OCI-LY1 (cell line): Measurements from ENCODE around the gene TRIM7.
"Not testable (repeated sequence)": the region's sequence is repeated elsewhere in the genome, so short reads cannot be mapped to it uniquely, and the experiment has no call there.

Source experiments
- H2AFZ ChIP-seq: fragments of 200-600 bp; sonication (generic), shearing (Covaris generic); 2 replicates; pipeline ENCODE4 v1.6.0; 2014; ENCODE audit warnings: antibody characterized with exemption, mild to moderate bottlenecking, low read length
- H3F3A ChIP-seq: fragments of 200-600 bp; sonication (generic), shearing (Covaris generic); 2 replicates; pipeline ENCODE4 v1.6.0; 2014; ENCODE audit warnings: mild to moderate bottlenecking, antibody characterized with exemption, low read length, moderate library complexity; ENCODE audit not compliant: insufficient read depth
- H3K27ac ChIP-seq: fragments of 200-600 bp; sonication (generic); 2 replicates; pipeline ENCODE4 v1.5.1; 2014; ENCODE audit warnings: low read length, mixed run types, mild to moderate bottlenecking, low read depth; ENCODE audit not compliant: poor library complexity, severe bottlenecking
- H3K27me3 ChIP-seq: fragments of 200-600 bp; sonication (generic); 2 replicates; pipeline ENCODE4 v1.6.0; 2014; ENCODE audit warnings: antibody characterized with exemption, mild to moderate bottlenecking, low read length, moderate library complexity; ENCODE audit not compliant: insufficient read depth
- H3K36me3 ChIP-seq: fragments of 200-600 bp; sonication (generic); 2 replicates; pipeline ENCODE4 v1.6.1; 2014; ENCODE audit warnings: mild to moderate bottlenecking, antibody characterized with exemption, low read length, moderate library complexity, mixed read lengths; ENCODE audit not compliant: insufficient read depth
- H3K4me1 ChIP-seq: fragments of 200-600 bp; sonication (generic); 2 replicates; pipeline ENCODE4 v1.5.1; 2014; ENCODE audit warnings: mild to moderate bottlenecking, low read length, moderate library complexity; ENCODE audit not compliant: insufficient read depth, severe bottlenecking
- H3K4me2 ChIP-seq: fragments of 200-600 bp; sonication (generic), shearing (Covaris generic); 2 replicates; pipeline ENCODE4 v1.6.1; 2014; ENCODE audit warnings: low read length
- H3K4me3 ChIP-seq: fragments of 200-600 bp; sonication (generic); 2 replicates; pipeline ENCODE4 v1.5.1; 2014; ENCODE audit warnings: low read length, low read depth, mild to moderate bottlenecking, mixed read lengths; ENCODE audit not compliant: poor library complexity, severe bottlenecking
- H3K79me2 ChIP-seq: fragments of 200-600 bp; shearing (Covaris generic); 2 replicates; pipeline ENCODE4 v1.6.1; 2016; ENCODE audit warnings: mixed run types, low read length, mixed read lengths; ENCODE audit not compliant: insufficient read depth
- H3K9ac ChIP-seq: fragments of 200-600 bp; sonication (generic), shearing (Covaris generic); 2 replicates; pipeline ENCODE4 v1.6.1; 2014; ENCODE audit warnings: mild to moderate bottlenecking, low read length, mixed read lengths
- H3K9me2 ChIP-seq: fragments of 200-600 bp; sonication (generic), shearing (Covaris generic); 2 replicates; pipeline ENCODE4 v1.6.1; 2014; ENCODE audit warnings: low read depth, mild to moderate bottlenecking, low read length, mixed read lengths
- H3K9me3 ChIP-seq: fragments of 200-600 bp; shearing (Covaris generic); 2 replicates; pipeline ENCODE4 v1.6.1; 2014; ENCODE audit warnings: low read length, mixed read lengths
- H4K20me1 ChIP-seq: fragments of 200-600 bp; sonication (generic), shearing (Covaris generic); 2 replicates; pipeline ENCODE4 v1.6.0; 2016; ENCODE audit warnings: mild to moderate bottlenecking, low read length; ENCODE audit not compliant: insufficient read depth
- CTCF ChIP-seq: fragments of 200-600 bp; sonication (generic), shearing (Covaris generic); IDR thresholded peaks from 2 replicates; pipeline ENCODE4 v1.5.1; 2017; ENCODE audit warnings: mild to moderate bottlenecking, antibody characterized with exemption, low read length, moderate library complexity, mixed read lengths
- EZH2 ChIP-seq: fragments of 200-600 bp; sonication (generic), shearing (Covaris generic); IDR thresholded peaks from 2 replicates; pipeline ENCODE4 v1.8.0; 2017; ENCODE audit warnings: borderline replicate concordance, mixed run types, mild to moderate bottlenecking, antibody characterized with exemption, low read length, moderate library complexity, mixed read lengths

Gene TRIM7

GRCh38 chr5:181217803-181218062 is 12.7 kb upstream of the TRIM7 start:
- H2AFZ ChIP-seq, result no peak overlapping the region
- no peaks in the 10 kb centered on the region for H3K36me3 ChIP-seq
- H3K4me1 ChIP-seq, result peaks cover 36% of the 10 kb centered on the region
- no peaks in the 10 kb centered on the region for H3K27me3 ChIP-seq
- peak overlapping the region; percentile 64 for H3K4me3 ChIP-seq
- H3K27ac ChIP-seq, result peak overlapping the region; percentile 68
- TF ChIP-seq CTCF (no peak; the same call in 1 of the 2 replicates), EZH2 (no peak)
- H3K9ac ChIP-seq, result peak overlapping the region; percentile 50; the same call in 1 of the 2 replicates
- no peaks in the 10 kb centered on the region for H3K9me3 ChIP-seq
- 0 out of 2 replicates have a peak, but pooled peaks cover 12% of the 10 kb centered on the region for H3F3A ChIP-seq
- H3K4me2 ChIP-seq, result peak overlapping the region; percentile 85
- no peaks in the 10 kb centered on the region for H3K9me2 ChIP-seq
- H4K20me1 ChIP-seq, result no peaks in the 10 kb centered on the region
- H3K79me2 ChIP-seq, result no peaks in the 10 kb centered on the region

GRCh38 chr5:181217111-181217802 is 12.3 kb upstream of the TRIM7 start:
- Histone ChIP-seq H3K4me1 (peaks cover 32% of the 10 kb centered on the region), H3K36me3 (no peaks in the 10 kb centered on the region), H3K27ac (peak overlapping the region; percentile 68), H3K27me3 (no peaks in the 10 kb centered on the region), H3K9me2 (no peaks in the 10 kb centered on the region), H3K79me2 (no peaks in the 10 kb centered on the region), H3K4me3 (peak overlapping the region; percentile 64), H2AFZ (no peak overlapping the region), H3F3A (0 out of 2 replicates have a peak, but pooled peaks cover 12% of the 10 kb centered on the region), H4K20me1 (no peaks in the 10 kb centered on the region), H3K4me2 (peak overlapping the region; percentile 85), H3K9ac (peak overlapping the region; percentile 50; the same call in 1 of the 2 replicates), H3K9me3 (no peaks in the 10 kb centered on the region)
- TF ChIP-seq EZH2 (no peak), CTCF (peak; percentile 40; the same call in 1 of the 2 replicates)

GRCh38 chr5:181215997-181216989 is 11.3 kb upstream of the TRIM7 start:
- Histone ChIP-seq H3K9ac (peak overlapping the region; percentile 56), H3F3A (0 out of 2 replicates have a peak, but pooled peaks cover 8% of the 10 kb centered on the region)

GRCh38 chr5:181214249-181214648 is 9.3 kb upstream of the TRIM7 start:
- H3K36me3 ChIP-seq, H2AFZ ChIP-seq, H3K27ac ChIP-seq, H3K4me2 ChIP-seq, H3K9me3 ChIP-seq, H3K4me3 ChIP-seq, H3F3A ChIP-seq, H3K9me2 ChIP-seq, H3K9ac ChIP-seq, H3K79me2 ChIP-seq, H3K27me3 ChIP-seq, H4K20me1 ChIP-seq: not testable (repeated sequence)
- peaks cover 18% of the 10 kb centered on the region for H3K4me1 ChIP-seq

More at GRCh38 chr5:181215997-181216989, 11.3 kb upstream of the TRIM7 start:
- H4K20me1 ChIP-seq, result no peaks in the 10 kb centered on the region
- no peaks in the 10 kb centered on the region for H3K27me3 ChIP-seq
- H2AFZ ChIP-seq, result 0 out of 2 replicates have a peak overlapping the region, but pooled peaks have one; percentile 32
- H3K4me1 ChIP-seq, result peaks cover 25% of the 10 kb centered on the region
- no peaks in the 10 kb centered on the region for H3K9me2 ChIP-seq
- TF ChIP-seq EZH2, result no peak
- TF ChIP-seq CTCF, result no peak
- H3K9me3 ChIP-seq, result no peaks in the 10 kb centered on the region
- H3K4me3 ChIP-seq, result peak overlapping the region; percentile 64
- no peaks in the 10 kb centered on the region for H3K36me3 ChIP-seq
- H3K4me2 ChIP-seq, result peak overlapping the region; percentile 76
- H3K27ac ChIP-seq, result peak overlapping the region; percentile 5
- no peaks in the 10 kb centered on the region for H3K79me2 ChIP-seq
